H1 (cell line): ENCODE results near the gene MARCHF9. TPM values are rescaled to one million over a fixed set of nuclear protein-coding genes. Genes with fewer than 3 reads are reported as not detected.

Experiments
- CTCF ChIA-PET: fragments of 300-600 bp; sonication (Branson Sonifier 250); formaldehyde crosslinking; loops from one replicate; lab custom pipeline; 2021; ENCODE audit not compliant: partially characterized antibody; lab: Charles Lee
- POLR2A ChIA-PET: fragments of 300-600 bp; sonication (Branson Sonifier 250); formaldehyde crosslinking; loops from one replicate; lab custom pipeline; 2021; ENCODE audit warnings: inconsistent platforms; ENCODE audit not compliant: partially characterized antibody; lab: Charles Lee
- DNase-seq, 2 experiments: peaks; one replicate each; pipeline versions ENCODE4 v3.0.0 to v3.0.0-alpha.2; 2010 to 2022; ENCODE audit warnings: low spot score in 2 of 2, low read depth in 1 of 2, mixed read lengths in 1 of 2
- FAIRE-seq: peaks from 2 replicates; lab custom pipeline; 2011; peaks lifted over from hg19 to GRCh38; lab: Jason Lieb, UNC
- H2AFZ ChIP-seq: 2 replicates; pipeline ENCODE4 v1.8.1; 2012; ENCODE audit warnings: low read length, inconsistent platforms
- H2AK5ac ChIP-seq: 2 replicates; pipeline ENCODE4 v1.6.1; 2013; ENCODE audit warnings: low read depth, low read length
- H2BK120ac ChIP-seq: replicated peaks from 2 replicates; pipeline ENCODE3; 2013; ENCODE audit warnings: low read depth, low read length, inconsistent platforms
- H2BK12ac ChIP-seq: 2 replicates; pipeline ENCODE4 v1.6.1; 2013; ENCODE audit warnings: low read depth, low read length
- H2BK15ac ChIP-seq: 2 replicates; pipeline ENCODE4 v1.6.1; 2013; ENCODE audit warnings: low read length
- H2BK20ac ChIP-seq: 2 replicates; pipeline ENCODE4 v1.6.1; 2013; ENCODE audit warnings: low read length
- H2BK5ac ChIP-seq: 2 replicates; pipeline ENCODE4 v1.6.1; 2013; ENCODE audit warnings: low read depth, low read length
- H3K14ac ChIP-seq: 2 replicates; pipeline ENCODE4 v1.6.1; 2013; ENCODE audit warnings: inconsistent platforms; ENCODE audit not compliant: insufficient read length
- H3K18ac ChIP-seq: 2 replicates; pipeline ENCODE4 v1.6.1; 2013; ENCODE audit warnings: low read length; ENCODE audit errors: extremely low read depth
- H3K23ac ChIP-seq: 2 replicates; pipeline ENCODE4 v1.6.1; 2013; ENCODE audit warnings: inconsistent platforms; ENCODE audit not compliant: insufficient read length
- H3K23me2 ChIP-seq: 2 replicates; pipeline ENCODE4 v1.6.1; 2013; ENCODE audit warnings: low read depth, low read length
- H3K27ac ChIP-seq: 2 replicates; pipeline ENCODE4 v1.6.1; 2011; ENCODE audit warnings: low read depth, low read length, inconsistent platforms
- H3K27me3 ChIP-seq, 4 experiments: replicated peaks in 1 of 4; 1 replicate in 1 of 4; 2 replicates in 3 of 4; pipeline versions ENCODE4 v1.6.1 to v1.8.1; 2011 to 2013; ENCODE audit warnings: low read length in 3 of 4, mild to moderate bottlenecking in 3 of 4, inconsistent platforms in 2 of 4, mixed read lengths in 2 of 4, moderate library complexity in 1 of 4; ENCODE audit not compliant: control insufficient read depth in 3 of 4, insufficient read depth in 3 of 4; ENCODE audit errors: extremely low read depth in 1 of 4
- H3K36me3 ChIP-seq, 4 experiments: 2 replicates each; pipeline versions ENCODE4 v1.6.1 to v1.8.1; 2011 to 2013; ENCODE audit warnings: mild to moderate bottlenecking in 4 of 4, low read length in 3 of 4, moderate library complexity in 2 of 4, control low read depth in 1 of 4, inconsistent platforms in 1 of 4; ENCODE audit not compliant: insufficient read depth in 4 of 4, control insufficient read depth in 2 of 4
- H3K4ac ChIP-seq: replicated peaks from 2 replicates; pipeline ENCODE3; 2013; ENCODE audit warnings: low read length, low read depth, mixed read lengths, inconsistent platforms; ENCODE audit not compliant: insufficient read length
- H3K4me1 ChIP-seq, 4 experiments: replicated peaks in 1 of 4; 1 replicate in 1 of 4; 2 replicates in 3 of 4; pipeline versions ENCODE4 v1.6.1 to v1.8.1; 2011 to 2013; ENCODE audit warnings: low read length in 3 of 4, inconsistent platforms in 2 of 4, mixed read lengths in 1 of 4; ENCODE audit not compliant: insufficient read depth in 4 of 4, control insufficient read depth in 3 of 4
- H3K4me2 ChIP-seq, 2 experiments: 2 replicates each; pipeline versions ENCODE4 v1.6.1 to v1.8.1; 2011 to 2013; ENCODE audit warnings: low read depth in 2 of 2, low read length in 2 of 2, control low read depth in 1 of 2, inconsistent platforms in 1 of 2, mild to moderate bottlenecking in 1 of 2; ENCODE audit not compliant: insufficient read depth in 1 of 2
- H3K4me3 ChIP-seq, 4 experiments: fragments of 200-600, 300-600 bp in 1 of 4; sonication (generic), shearing (Covaris generic), sonication (Bioruptor Twin) in 1 of 4; 2 replicates each; pipeline versions ENCODE4 v1.5.1 to v1.8.1; 2011 to 2016; ENCODE audit warnings: low read length in 4 of 4, low read depth in 3 of 4, control low read depth in 2 of 4, inconsistent platforms in 2 of 4, mild to moderate bottlenecking in 2 of 4, mixed read lengths in 1 of 4, moderate library complexity in 1 of 4; ENCODE audit not compliant: insufficient read depth in 2 of 4; ENCODE audit errors: extremely low read depth in 1 of 4
- H3K56ac ChIP-seq: replicated peaks from 2 replicates; pipeline ENCODE3; 2013; ENCODE audit warnings: low read depth, mild to moderate bottlenecking, mixed read lengths, low read length, inconsistent platforms; ENCODE audit not compliant: insufficient read length
- H3K79me1 ChIP-seq: 2 replicates; pipeline ENCODE4 v1.6.1; 2013; ENCODE audit warnings: low read depth, low read length, control low read depth
- H3K79me2 ChIP-seq, 2 experiments: 2 replicates each; pipeline versions ENCODE4 v1.6.1 to v1.8.1; 2012 to 2013; ENCODE audit warnings: low read length in 2 of 2, mild to moderate bottlenecking in 2 of 2, inconsistent platforms in 1 of 2; ENCODE audit not compliant: insufficient read depth in 2 of 2, control insufficient read depth in 1 of 2
- H3K9ac ChIP-seq, 4 experiments: replicated peaks in 1 of 4; 1 replicate in 1 of 4; 2 replicates in 3 of 4; pipeline versions ENCODE4 v1.6.1 to v1.8.1; 2011 to 2013; ENCODE audit warnings: low read depth in 3 of 4, low read length in 3 of 4, control low read depth in 2 of 4, mild to moderate bottlenecking in 2 of 4, moderate library complexity in 2 of 4, inconsistent platforms in 1 of 4; ENCODE audit errors: extremely low read depth in 1 of 4
- H3K9me3 ChIP-seq, 2 experiments: 2 replicates each; pipeline versions ENCODE4 v1.6.1 to v1.8.1; 2012 to 2013; ENCODE audit warnings: mild to moderate bottlenecking in 2 of 2, moderate library complexity in 2 of 2, control low read depth in 1 of 2, inconsistent platforms in 1 of 2, low read depth in 1 of 2, low read length in 1 of 2, mixed read lengths in 1 of 2; ENCODE audit not compliant: insufficient read depth in 2 of 2
- H4K20me1 ChIP-seq, 2 experiments: replicated peaks in 1 of 2; 2 replicates each; pipeline versions ENCODE3 to v1.8.1; 2011 to 2013; ENCODE audit warnings: inconsistent platforms in 2 of 2, low read length in 2 of 2, mild to moderate bottlenecking in 1 of 2; ENCODE audit not compliant: insufficient read depth in 2 of 2, control insufficient read depth in 1 of 2
- H4K5ac ChIP-seq: 2 replicates; pipeline ENCODE4 v1.6.1; 2013; ENCODE audit warnings: low read length, low read depth, mixed read lengths, inconsistent platforms; ENCODE audit not compliant: insufficient read length
- H4K8ac ChIP-seq: 2 replicates; pipeline ENCODE4 v1.8.0; 2013; ENCODE audit warnings: mild to moderate bottlenecking, moderate library complexity, low read length, inconsistent platforms; ENCODE audit not compliant: insufficient read depth; ENCODE audit errors: extremely low read depth
- H4K91ac ChIP-seq: replicated peaks from 2 replicates; pipeline ENCODE3; 2013; ENCODE audit warnings: low read length, mixed read lengths, inconsistent platforms; ENCODE audit not compliant: insufficient read length
- CBX5 ChIP-seq: fragments of 300-800, 300-1000 bp; sonication (generic); IDR thresholded peaks from 2 replicates; pipeline ENCODE4 v1.7.1; 2016; ENCODE audit warnings: antibody characterized with exemption, low read length, low read depth
- CBX8 ChIP-seq: fragments of 300-800, 300-1000 bp; sonication (generic); IDR thresholded peaks from 2 replicates; pipeline ENCODE4 v1.7.1; 2016; ENCODE audit warnings: low read depth, low read length, borderline replicate concordance
- EZH2 ChIP-seq: fragments of 200-600 bp; sonication (generic); IDR thresholded peaks from 2 replicates; pipeline ENCODE4 v1.7.1; 2012; ENCODE audit warnings: low read depth, mild to moderate bottlenecking, moderate library complexity, low read length, inconsistent platforms; ENCODE audit not compliant: severe bottlenecking
- KDM4A ChIP-seq: IDR thresholded peaks from one replicate; pipeline ENCODE4 v1.7.1; 2012; ENCODE audit warnings: low read depth, mild to moderate bottlenecking, moderate library complexity, low read length, inconsistent platforms; ENCODE audit not compliant: severe bottlenecking
- RNF2 ChIP-seq: fragments of 200-900, 300-1000 bp; sonication (generic); IDR thresholded peaks from 2 replicates; pipeline ENCODE4 v1.7.1; 2016; ENCODE audit warnings: borderline replicate concordance, low read depth, mild to moderate bottlenecking, antibody characterized with exemption, low read length; ENCODE audit not compliant: poor library complexity, severe bottlenecking; ENCODE audit errors: missing control alignments
- SIN3A ChIP-seq, 2 experiments: IDR thresholded peaks in 1 of 2; conservative IDR thresholded peaks in 1 of 2; 2 replicates each; pipeline ENCODE4 v1.6.1; 2011 to 2012; ENCODE audit warnings: low read length in 2 of 2, improper control_type of control experiment in 1 of 2, low read depth in 1 of 2, mild to moderate bottlenecking in 1 of 2
- SP4 ChIP-seq: IDR thresholded peaks from 2 replicates; pipeline ENCODE4 v1.6.1; 2012; ENCODE audit warnings: low read length, inconsistent platforms
- SUZ12 ChIP-seq: fragments of 200-600 bp; sonication (generic); IDR thresholded peaks from 2 replicates; pipeline ENCODE4 v1.6.1; 2012; ENCODE audit warnings: mild to moderate bottlenecking, inconsistent platforms, low read length, moderate library complexity, mixed read lengths
- TCF12 ChIP-seq: IDR thresholded peaks from 2 replicates; pipeline ENCODE4 v1.6.1; 2011; ENCODE audit warnings: low read depth, mild to moderate bottlenecking, low read length
- whole genome bisulfite sequencing, 2 experiments: shearing (Covaris generic) in 1 of 2; methylation state at CpG; one replicate each; pipeline versions ENCODE4 v1.1.6 to v1.1.7; 2013 to 2015; ENCODE audit warnings: low lambda C conversion rate in 2 of 2, mixed read lengths in 2 of 2, inconsistent platforms in 1 of 2, low coverage in 1 of 2, missing lambda C conversion rate in 1 of 2; ENCODE audit not compliant: insufficient replicate concordance in 2 of 2, insufficient coverage in 1 of 2, insufficient read length in 1 of 2; ENCODE audit errors: extremely low coverage in 1 of 2, missing lambda C conversion rate in 1 of 2; 5-methylcytosine and 5-hydroxymethylcytosine counted together
- polyA plus RNA-seq, 7 experiments: library from polyadenylated mRNA; depleted of rRNA in 3 of 7; stranded (reverse) in 5 of 7; unstranded in 2 of 7; fragments of >200 nt in 5 of 7; fragments of 200-250 nt in 2 of 7; gene quantifications; 1 replicate in 5 of 7; 2 replicates in 1 of 7; 4 replicates in 1 of 7; pipeline versions ENCODE4 v1.2.1 to v1.2.3, GENCODE V29; 2011 to 2013; ENCODE audit warnings: missing spikeins in 2 of 7, mixed read lengths in 2 of 7
- total RNA-seq: library from RNA; stranded (reverse); fragmentation: NEBNext Ultra II Directional; extraction: Animal tissue kit (Norgen Biotek cat#: 25700); gene quantifications from 2 replicates; pipeline ENCODE4 v1.2.1, GENCODE V29; 2021

The MARCHF9 gene
- total and polyA plus RNA-seq, 2 of the 8 experiments (the other 6 are each of a cell fraction or from before 2014, with no cell fraction given) = 6.4 to 7.8 TPM

- Histone ChIP-seq H3K27me3 (peaks cover 8 to 33% (median 26%) of the 10 kb centered on the region in 4 experiments), H3K18ac (no peak overlapping the region; the same call in 1 of the 2 replicates), H3K36me3 (peaks cover 0 to 4% (median 3%) of the 10 kb centered on the region in 4 experiments; a peak in 5 of 8 replicates), H3K79me1 (peaks cover 10% of the 10 kb centered on the region; the same call in 1 of the 2 replicates), H3K4ac (no peak overlapping the region), H3K9me3 (no peaks in the 10 kb centered on the region), H2BK20ac (no peak overlapping the region), H2BK5ac (no peak overlapping the region), H4K20me1 (peaks cover 3 to 15% of the 10 kb centered on the region in 2 experiments), H3K9ac (no peak overlapping the region), H4K91ac (no peak overlapping the region), H2BK120ac (no peak overlapping the region), H2BK15ac (no peak overlapping the region), H3K56ac (no peak overlapping the region), H3K4me2 (peak overlapping the region; percentile 82 to 99), H3K27ac (no peak overlapping the region), H3K23me2 (peaks cover 18% of the 10 kb centered on the region), H2AFZ (no peak overlapping the region), H2BK12ac (no peak overlapping the region), H3K23ac (no peak overlapping the region), H3K4me3 (peak overlapping the region; percentile 29 to 96 (median 59)), H4K5ac (no peak overlapping the region), H2AK5ac (no peak overlapping the region), H3K79me2 (peaks cover 9 to 13% of the 10 kb centered on the region in 2 experiments), H3K14ac (no peak overlapping the region), H4K8ac (no peak overlapping the region), H3K4me1 (peaks cover 3 to 26% (median 7%) of the 10 kb centered on the region in 4 experiments; a peak in 6 of 7 replicates)
- ChIA-PET POLR2A (interaction anchor here (1.0 to 3.3 kb wide), 8 partner anchors 7 to 235 kb away, joined by 3 to 25 read pairs (median 5); partner anchors contain the start of genes CYP27B1, DDIT3, EEF1AKMT3 and METTL1), CTCF (interaction anchor here (0.9 to 2.2 kb wide), 21 partner anchors 9 to 186 kb away, joined by 3 to 40 read pairs (median 5); partner anchors contain the start of genes ATP23, B4GALNT1, CYP27B1 and EEF1AKMT3)
- WGBS, 2 experiments = 1% methylated on average over 28 of the region's 76 CpGs; no CpG with 5 or more reads in 1 of the 2 experiments
- no peak for FAIRE-seq
- DNase-seq = peak in 1 of 2 experiments; percentile 67
- TF ChIP-seq CBX5 (no peak), KDM4A (peak; percentile 32), CBX8 (no peak), SIN3A (conservative IDR thresholded peaks at IDR 0.05 in 1 of 2, IDR thresholded peaks at IDR 0.05 in 1 of 2; ENCODE audit: low read depth in 1 of 2, low read length in 2 of 2) (0 out of 4 replicates have a peak, but pooled peaks of 1 of the 2 experiments have one; percentile 51), RNF2 (peak; percentile 48), TCF12 (no peak), SUZ12 (peak; percentile 78), EZH2 (peak; percentile 69), SP4 (no peak)
These were observed 810 bp downstream of the MARCHF9 start for GRCh38 chr12:57755454-57756372.
